Activated CD8-positive, alpha-beta T cell treated with anti-CD3 and anti-CD28 coated beads, Interleukin-2, amount 10 ng/mL, durations not matched to agents 7 days and 5 days (primary cell): Measurements from ENCODE around the gene XRN1. TPM values are rescaled to one million over a fixed set of nuclear protein-coding genes. Genes with fewer than 3 reads are reported as not detected.
"Not testable (repeated sequence)": the region's sequence is repeated elsewhere in the genome, so short reads cannot be mapped to it uniquely, and the experiment has no call there.

Experiments used
- ATAC-seq: fragments of 150-1000 bp; cut with Tn5 transposase; one replicate; pipeline ENCODE4 v1.10.0; 2021; ENCODE audit warnings: moderate library complexity
- CTCF ChIA-PET: fragments of 350-600 bp; sonication (Branson Sonifier 250); formaldehyde crosslinking; loops from one replicate; lab custom pipeline; 2021; ENCODE audit warnings: antibody characterized with exemption; lab: Charles Lee
- POLR2A ChIA-PET: fragments of 350-600 bp; sonication (Branson Sonifier 250); formaldehyde crosslinking; loops from one replicate; lab custom pipeline; 2021; ENCODE audit warnings: antibody characterized with exemption; lab: Charles Lee
- DNase-seq: peaks from one replicate; pipeline ENCODE4 v3.0.0-alpha.2; 2020
- H3K27ac Mint-ChIP-seq: one replicate; pipeline ENCODE4 v1.8.0; 2021; ENCODE audit warnings: mild to moderate bottlenecking, mixed read lengths
- H3K27me3 Mint-ChIP-seq: one replicate; pipeline ENCODE4 v1.8.0; 2021; ENCODE audit warnings: low read depth, mixed read lengths
- H3K36me3 Mint-ChIP-seq: one replicate; pipeline ENCODE4 v1.8.0; 2021; ENCODE audit warnings: low read depth, mixed read lengths
- H3K4me1 Mint-ChIP-seq: one replicate; pipeline ENCODE4 v1.8.0; 2021; ENCODE audit warnings: low read depth, mixed read lengths
- H3K4me3 Mint-ChIP-seq: one replicate; pipeline ENCODE4 v1.8.0; 2021; ENCODE audit warnings: mild to moderate bottlenecking, mixed read lengths
- H3K9me3 Mint-ChIP-seq: one replicate; pipeline ENCODE4 v1.8.0; 2022; ENCODE audit warnings: mixed read lengths; ENCODE audit not compliant: insufficient read depth
- total RNA-seq, 2 experiments: library from RNA; stranded (reverse); gene quantifications; one replicate each; pipeline ENCODE4 v1.2.3, GENCODE V29; 2021

Gene XRN1
- total RNA-seq, 2 experiments from 2014 or later: 58.0 to 59.6 TPM

DNA sequence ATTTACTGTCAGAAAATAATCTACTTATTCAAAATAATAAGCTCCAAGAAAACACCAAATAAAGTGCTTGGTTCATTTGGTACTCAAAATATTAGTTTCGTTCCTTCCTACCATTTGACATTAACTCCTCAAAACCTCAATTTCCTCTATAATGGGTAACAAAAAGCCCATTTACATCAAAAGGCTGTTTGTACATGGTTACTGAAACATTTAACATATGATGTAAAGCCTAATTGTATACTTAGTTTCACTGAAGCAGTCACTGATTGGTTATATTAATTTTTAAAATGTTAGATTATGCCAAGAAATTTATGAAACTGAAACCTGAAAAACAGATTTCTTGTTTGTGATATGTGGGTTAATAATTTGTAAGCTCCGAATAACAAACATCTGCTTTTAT is 14.7 kb downstream of the XRN1 start:
- no peak for DNase-seq
- ATAC-seq: no peak
- peaks cover 21% of the 10 kb centered on the region for H3K4me1 Mint-ChIP-seq
- POLR2A ChIA-PET: interaction anchor here (1.5 kb wide), 1 partner anchor 14 kb away, joined by 4 read pairs; no protein-coding TSS in a partner anchor
- CTCF ChIA-PET: no interaction called here
- no peaks in the 10 kb centered on the region for H3K9me3 Mint-ChIP-seq
- no peak overlapping the region for H3K4me3 Mint-ChIP-seq
- peaks cover 49% of the 10 kb centered on the region for H3K36me3 Mint-ChIP-seq
- H3K27ac Mint-ChIP-seq: no peak overlapping the region
- H3K27me3 Mint-ChIP-seq: no peaks in the 10 kb centered on the region

- Mint-ChIP-seq H3K4me3 (no peak overlapping the region), H3K36me3 (peaks cover 47% of the 10 kb centered on the region), H3K9me3 (no peaks in the 10 kb centered on the region), H3K4me1 (peaks cover 10% of the 10 kb centered on the region), H3K27me3 (no peaks in the 10 kb centered on the region), H3K27ac (no peak overlapping the region)
- ChIA-PET POLR2A (no interaction called here), CTCF (no interaction called here)
- ATAC-seq (no peak), DNase-seq (no peak)
Measured at GRCh38 chr3:142429582-142429981, 18.3 kb downstream of the XRN1 start.

DNA sequence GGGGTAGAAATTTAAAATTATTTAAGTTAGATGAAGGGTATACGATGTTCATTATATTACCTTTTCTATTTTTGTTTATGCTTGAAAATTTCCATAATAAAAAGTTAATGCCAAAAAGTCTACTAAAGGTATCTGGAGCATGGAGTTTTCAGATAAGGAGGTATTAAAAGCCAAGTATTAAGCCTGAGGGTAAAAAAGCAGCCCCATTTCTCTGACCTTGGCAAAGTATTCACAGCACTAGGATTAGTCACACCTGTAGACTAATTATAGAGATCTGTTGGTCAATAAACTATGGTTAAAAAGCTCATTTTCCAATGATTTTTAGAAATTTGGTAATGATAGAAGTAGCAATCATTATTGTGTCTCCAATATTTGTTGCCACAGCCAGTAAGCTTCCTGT is 23.1 kb downstream of the XRN1 start:
- peaks cover 42% of the 10 kb centered on the region for H3K36me3 Mint-ChIP-seq
- no peak overlapping the region for H3K27ac Mint-ChIP-seq
- H3K4me3 Mint-ChIP-seq: no peak overlapping the region
- ATAC-seq (no peak), DNase-seq (no peak)
- ChIA-PET POLR2A (interaction anchor here (1.5 kb wide), 1 partner anchor 154 kb away, joined by 3 read pairs; the partner anchor contains the start of gene ATR), CTCF (no interaction called here)
- H3K9me3 Mint-ChIP-seq: no peaks in the 10 kb centered on the region
- H3K4me1 Mint-ChIP-seq: peaks cover 2% of the 10 kb centered on the region
- no peaks in the 10 kb centered on the region for H3K27me3 Mint-ChIP-seq

GRCh38 chr3:142418926-142419592 is 28.8 kb downstream of the XRN1 start:
- Mint-ChIP-seq H3K36me3 (peaks cover 47% of the 10 kb centered on the region), H3K4me3 (no peak overlapping the region), H3K27ac (no peak overlapping the region), H3K27me3 (no peaks in the 10 kb centered on the region), H3K4me1 (no peaks in the 10 kb centered on the region), H3K9me3 (no peaks in the 10 kb centered on the region)
- no peak for ATAC-seq
- CTCF ChIA-PET: no interaction called here
- POLR2A ChIA-PET: no interaction called here
- no peak for DNase-seq

DNA sequence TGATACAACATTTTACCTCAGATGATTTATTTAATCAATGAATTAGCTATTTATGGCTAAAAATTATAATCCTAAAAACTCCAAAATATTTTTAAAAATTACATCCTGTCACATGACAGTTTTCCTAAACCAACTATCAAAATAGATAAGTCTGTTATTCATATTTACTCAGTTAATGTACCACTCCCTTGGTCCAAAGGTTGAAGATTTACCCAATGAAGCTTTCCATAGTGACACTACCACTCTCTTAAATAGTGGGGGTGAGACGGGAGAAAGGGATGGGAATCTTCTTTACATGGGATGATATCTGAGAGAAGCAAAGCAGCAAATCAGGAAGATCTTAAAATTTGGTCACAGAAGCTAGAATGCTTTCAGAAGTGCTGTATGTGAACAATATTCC is 30.5 kb downstream of the XRN1 start:
- DNase-seq: no peak
- Mint-ChIP-seq H3K27me3 (no peaks in the 10 kb centered on the region), H3K36me3 (peaks cover 43% of the 10 kb centered on the region), H3K4me1 (no peaks in the 10 kb centered on the region), H3K4me3 (no peak overlapping the region), H3K27ac (no peak overlapping the region), H3K9me3 (no peaks in the 10 kb centered on the region)
- ATAC-seq: no peak
- ChIA-PET CTCF (no interaction called here), POLR2A (interaction anchor here (0.6 kb wide), 1 partner anchor 583 kb away, joined by 3 read pairs; no protein-coding TSS in a partner anchor)

DNA sequence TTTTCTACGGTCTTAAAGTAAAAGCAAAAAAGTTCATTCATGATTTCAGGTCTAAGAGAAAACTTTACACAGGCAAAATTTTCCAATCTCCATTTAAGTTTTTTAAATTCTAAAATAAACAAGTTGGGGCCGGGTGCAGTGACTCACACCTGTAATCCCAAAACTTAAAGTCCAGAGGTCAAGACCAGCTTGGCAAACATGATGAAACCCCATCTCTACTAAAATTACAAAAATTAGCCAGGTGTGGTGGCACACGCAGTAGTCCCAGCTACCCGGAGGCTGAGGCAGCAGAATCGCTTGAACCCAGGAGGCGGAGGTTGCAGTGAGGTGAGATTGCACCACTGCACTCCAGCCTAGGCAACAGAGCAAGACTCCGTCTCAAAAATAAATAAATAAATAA is 47.3 kb downstream of the XRN1 start:
- CTCF ChIA-PET, ATAC-seq: not testable (repeated sequence)

DNA sequence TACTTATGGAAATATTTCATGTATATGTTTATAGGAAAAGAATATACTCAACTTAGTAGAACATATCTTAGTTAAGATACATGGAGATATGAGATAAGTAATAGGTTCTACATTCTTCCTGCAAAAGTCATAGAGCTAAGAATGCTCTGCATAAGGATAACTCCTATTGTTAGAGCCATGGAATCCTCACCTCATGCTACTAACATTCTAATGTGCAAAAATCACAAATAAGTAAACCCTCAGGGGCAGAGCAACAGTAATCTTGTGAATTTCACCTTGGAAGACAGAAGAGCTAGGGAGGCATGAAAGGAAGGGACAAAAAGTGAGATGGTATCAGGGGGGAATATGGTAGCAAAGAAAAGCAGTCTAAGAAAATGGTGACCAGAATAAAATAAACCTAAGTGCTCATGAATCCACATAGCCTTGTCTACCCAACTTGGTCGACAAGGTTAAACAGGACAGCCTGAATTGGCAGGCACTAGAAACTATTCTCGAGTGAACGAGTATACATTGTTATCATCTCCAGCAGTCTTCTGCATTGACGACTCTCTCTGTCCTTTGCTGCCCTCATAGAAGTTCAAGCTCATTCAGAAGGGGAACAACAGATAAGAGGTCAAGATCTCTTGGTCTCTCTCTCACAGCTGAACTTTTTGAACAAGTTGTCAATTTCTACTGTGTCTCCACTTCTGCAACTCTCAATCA is 52.8 kb downstream of the XRN1 start:
- no peaks in the 10 kb centered on the region for H3K4me1 Mint-ChIP-seq
- H3K36me3 Mint-ChIP-seq: peaks cover 42% of the 10 kb centered on the region
- ChIA-PET CTCF (no interaction called here), POLR2A (no interaction called here)
- H3K27me3 Mint-ChIP-seq: no peaks in the 10 kb centered on the region
- DNase-seq (no peak), ATAC-seq (no peak)
- H3K27ac Mint-ChIP-seq: no peak overlapping the region
- no peaks in the 10 kb centered on the region for H3K9me3 Mint-ChIP-seq
- H3K4me3 Mint-ChIP-seq: no peak overlapping the region

More for the DNA sequence above, 47.3 kb downstream of the XRN1 start:
- H3K27ac Mint-ChIP-seq, H3K4me1 Mint-ChIP-seq, H3K27me3 Mint-ChIP-seq, DNase-seq, H3K9me3 Mint-ChIP-seq, POLR2A ChIA-PET, H3K4me3 Mint-ChIP-seq: not testable (repeated sequence)
- H3K36me3 Mint-ChIP-seq: peaks cover 55% of the 10 kb centered on the region

- DNase-seq (no peak), ATAC-seq (no peak)
- no peak overlapping the region for H3K4me3 Mint-ChIP-seq
- POLR2A ChIA-PET: no interaction called here
- no peaks in the 10 kb centered on the region for H3K27me3 Mint-ChIP-seq
- CTCF ChIA-PET: no interaction called here
- peaks cover 56% of the 10 kb centered on the region for H3K36me3 Mint-ChIP-seq
- H3K4me1 Mint-ChIP-seq: no peaks in the 10 kb centered on the region
- H3K9me3 Mint-ChIP-seq: no peaks in the 10 kb centered on the region
- H3K27ac Mint-ChIP-seq: no peak overlapping the region
Measured at GRCh38 chr3:142385078-142385477, 62.8 kb downstream of the XRN1 start.

GRCh38 chr3:142374687-142375086 is 73.2 kb downstream of the XRN1 start:
- no peak overlapping the region for H3K4me3 Mint-ChIP-seq
- H3K9me3 Mint-ChIP-seq: no peaks in the 10 kb centered on the region
- peaks cover 4% of the 10 kb centered on the region for H3K4me1 Mint-ChIP-seq
- no peak overlapping the region for H3K27ac Mint-ChIP-seq
- ATAC-seq (no peak), DNase-seq (no peak)
- H3K27me3 Mint-ChIP-seq: no peaks in the 10 kb centered on the region
- peaks cover 37% of the 10 kb centered on the region for H3K36me3 Mint-ChIP-seq
- CTCF ChIA-PET: no interaction called here
- POLR2A ChIA-PET: no interaction called here

- H3K27ac Mint-ChIP-seq, H3K27me3 Mint-ChIP-seq, H3K4me3 Mint-ChIP-seq, DNase-seq, ATAC-seq, CTCF ChIA-PET, H3K4me1 Mint-ChIP-seq, POLR2A ChIA-PET, H3K9me3 Mint-ChIP-seq: not testable (repeated sequence)
- H3K36me3 Mint-ChIP-seq: peaks cover 29% of the 10 kb centered on the region
Measured at GRCh38 chr3:142369576-142369975, 78.3 kb downstream of the XRN1 start.

GRCh38 chr3:142366434-142366833 is 81.4 kb downstream of the XRN1 start:
- H3K4me3 Mint-ChIP-seq: no peak overlapping the region
- H3K4me1 Mint-ChIP-seq: no peaks in the 10 kb centered on the region
- POLR2A ChIA-PET: no interaction called here
- no peak overlapping the region for H3K27ac Mint-ChIP-seq
- H3K27me3 Mint-ChIP-seq: no peaks in the 10 kb centered on the region
- ATAC-seq: no peak
- no peak for DNase-seq
- H3K36me3 Mint-ChIP-seq: peaks cover 29% of the 10 kb centered on the region
- no peaks in the 10 kb centered on the region for H3K9me3 Mint-ChIP-seq
- CTCF ChIA-PET: no interaction called here

DNA sequence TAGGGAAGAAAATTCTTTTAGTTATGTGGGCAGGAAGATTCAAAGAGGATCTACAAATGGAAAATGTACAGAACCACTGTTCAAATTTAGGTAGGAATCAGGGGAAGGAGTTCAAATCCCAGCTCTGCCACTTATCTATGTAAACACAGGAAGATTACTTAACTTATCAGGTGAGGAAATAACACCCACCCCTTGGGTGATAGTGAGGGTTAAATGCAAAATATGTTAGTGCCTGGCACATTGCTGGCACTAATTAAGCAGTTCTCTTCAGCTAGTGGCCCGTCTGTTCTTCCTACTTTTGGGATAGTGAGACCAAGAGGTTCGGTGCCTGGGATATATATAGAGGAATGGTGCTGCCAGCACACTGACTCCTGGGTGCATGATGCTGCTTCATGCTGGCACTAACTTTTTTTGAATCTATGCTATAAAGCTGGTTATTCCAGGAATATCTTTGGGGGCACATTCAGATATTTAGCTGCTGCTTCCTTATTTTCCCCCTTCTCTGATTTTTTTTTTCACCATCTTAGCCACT is 83.8 kb downstream of the XRN1 start:
- Mint-ChIP-seq H3K27ac (no peak overlapping the region), H3K36me3 (peaks cover 41% of the 10 kb centered on the region), H3K27me3 (no peaks in the 10 kb centered on the region), H3K9me3 (no peaks in the 10 kb centered on the region), H3K4me1 (no peaks in the 10 kb centered on the region), H3K4me3 (no peak overlapping the region)
- POLR2A ChIA-PET: no interaction called here
- no peak for ATAC-seq
- no peak for DNase-seq
- CTCF ChIA-PET: interaction anchor here (1.6 kb wide), 1 partner anchor 19 kb away, joined by 4 read pairs; no protein-coding TSS in a partner anchor
